ENCODE data around the gene WDR6.

- TF ChIP-seq EZH2 (IDR thresholded peaks at IDR 0.05; ENCODE audit: borderline replicate concordance, low read depth, low read length, poor library complexity, severe bottlenecking), result no peak
- TF ChIP-seq, protein P1, sequence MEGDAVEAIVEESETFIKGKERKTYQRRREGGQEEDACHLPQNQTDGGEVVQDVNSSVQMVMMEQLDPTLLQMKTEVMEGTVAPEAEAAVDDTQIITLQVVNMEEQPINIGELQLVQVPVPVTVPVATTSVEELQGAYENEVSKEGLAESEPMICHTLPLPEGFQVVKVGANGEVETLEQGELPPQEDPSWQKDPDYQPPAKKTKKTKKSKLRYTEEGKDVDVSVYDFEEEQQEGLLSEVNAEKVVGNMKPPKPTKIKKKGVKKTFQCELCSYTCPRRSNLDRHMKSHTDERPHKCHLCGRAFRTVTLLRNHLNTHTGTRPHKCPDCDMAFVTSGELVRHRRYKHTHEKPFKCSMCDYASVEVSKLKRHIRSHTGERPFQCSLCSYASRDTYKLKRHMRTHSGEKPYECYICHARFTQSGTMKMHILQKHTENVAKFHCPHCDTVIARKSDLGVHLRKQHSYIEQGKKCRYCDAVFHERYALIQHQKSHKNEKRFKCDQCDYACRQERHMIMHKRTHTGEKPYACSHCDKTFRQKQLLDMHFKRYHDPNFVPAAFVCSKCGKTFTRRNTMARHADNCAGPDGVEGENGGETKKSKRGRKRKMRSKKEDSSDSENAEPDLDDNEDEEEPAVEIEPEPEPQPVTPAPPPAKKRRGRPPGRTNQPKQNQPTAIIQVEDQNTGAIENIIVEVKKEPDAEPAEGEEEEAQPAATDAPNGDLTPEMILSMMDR (conservative IDR thresholded peaks at IDR 0.05; ENCODE audit: low read depth, low read length), result no peak
These were observed 43.6 kb upstream of the WDR6 start for GRCh38 chr3:48963591-48963990.

Measured in A673 (cell line).